Measurements from ENCODE around the gene RPL10A. TPM values are rescaled to one million over a fixed set of nuclear protein-coding genes. Genes with fewer than 3 reads are reported as not detected.

Gene RPL10A
- polyA plus RNA-seq, 1 donor (not counting 4 experiments of a cell fraction or from before 2014, with no cell fraction given): 2,462 TPM

DNA sequence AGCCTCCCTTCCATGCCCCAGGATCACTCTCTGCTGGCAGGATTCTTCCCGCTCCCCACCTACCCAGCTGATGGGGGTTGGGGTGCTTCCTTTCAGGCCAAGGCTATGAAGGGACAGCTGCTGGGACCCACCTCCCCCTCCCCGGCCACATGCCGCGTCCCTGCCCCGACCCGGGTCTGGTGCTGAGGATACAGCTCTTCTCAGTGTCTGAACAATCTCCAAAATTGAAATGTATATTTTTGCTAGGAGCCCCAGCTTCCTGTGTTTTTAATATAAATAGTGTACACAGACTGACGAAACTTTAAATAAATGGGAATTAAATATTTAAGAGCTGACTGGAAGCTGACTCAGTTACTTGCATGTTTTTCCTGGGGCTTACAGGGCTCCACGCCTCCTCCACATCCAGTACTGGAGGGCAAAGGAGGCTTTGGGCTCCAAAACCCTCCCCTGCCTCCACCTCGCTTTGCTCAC is 40.3 kb upstream of the RPL10A start:
- DNase-seq (ENCODE audit: low read depth, low spot score) (no peak), FAIRE-seq (no peak)
- Histone ChIP-seq H3K27me3 (ENCODE audit: control insufficient read depth, extremely low read depth, insufficient read depth, low read length) (no peaks in the 10 kb centered on the region), H3K36me3 (ENCODE audit: control insufficient read depth in 2 of 2, extremely low read depth in 1 of 2, insufficient read depth in 2 of 2, low read length in 2 of 2) (peaks cover 24 to 28% of the 10 kb centered on the region in 2 experiments), H3K9me3 (ENCODE audit: control insufficient read depth, low read depth, low read length) (peaks cover 15% of the 10 kb centered on the region), H3K79me2 (ENCODE audit: control insufficient read depth, insufficient read depth, low read length) (no peaks in the 10 kb centered on the region), H3K4me2 (ENCODE audit: control insufficient read depth, extremely low read depth, insufficient read depth, low read depth, low read length) (no peak overlapping the region), H3K4me1 (ENCODE audit: control insufficient read depth, extremely low read depth, insufficient read depth, low read length) (peaks cover 20% of the 10 kb centered on the region), H3K9ac (ENCODE audit: control insufficient read depth, extremely low read depth, insufficient read depth, low read length) (no peak overlapping the region), H3K9me1 (ENCODE audit: control insufficient read depth, extremely low read depth, insufficient read depth, low read length) (peaks cover 2% of the 10 kb centered on the region), H2AFZ (ENCODE audit: control insufficient read depth, low read length) (no peak overlapping the region), H4K20me1 (ENCODE audit: control insufficient read depth, extremely low read depth, insufficient read depth, low read length) (no peaks in the 10 kb centered on the region), H3K27ac (ENCODE audit: control insufficient read depth, insufficient read depth, low read length) (no peak overlapping the region), H3K4me3 (ENCODE audit: control insufficient read depth in 2 of 3, extremely low read depth in 1 of 3, insufficient read depth in 2 of 3, low read depth in 1 of 3, low read length in 3 of 3) (no peak overlapping the region)
- dilution Hi-C loops (cut with MboI; ENCODE audit: extremely low pct_ligation_motif_present, low sequenced_read_pairs): no loop called here
- TF ChIP-seq, protein P1, sequence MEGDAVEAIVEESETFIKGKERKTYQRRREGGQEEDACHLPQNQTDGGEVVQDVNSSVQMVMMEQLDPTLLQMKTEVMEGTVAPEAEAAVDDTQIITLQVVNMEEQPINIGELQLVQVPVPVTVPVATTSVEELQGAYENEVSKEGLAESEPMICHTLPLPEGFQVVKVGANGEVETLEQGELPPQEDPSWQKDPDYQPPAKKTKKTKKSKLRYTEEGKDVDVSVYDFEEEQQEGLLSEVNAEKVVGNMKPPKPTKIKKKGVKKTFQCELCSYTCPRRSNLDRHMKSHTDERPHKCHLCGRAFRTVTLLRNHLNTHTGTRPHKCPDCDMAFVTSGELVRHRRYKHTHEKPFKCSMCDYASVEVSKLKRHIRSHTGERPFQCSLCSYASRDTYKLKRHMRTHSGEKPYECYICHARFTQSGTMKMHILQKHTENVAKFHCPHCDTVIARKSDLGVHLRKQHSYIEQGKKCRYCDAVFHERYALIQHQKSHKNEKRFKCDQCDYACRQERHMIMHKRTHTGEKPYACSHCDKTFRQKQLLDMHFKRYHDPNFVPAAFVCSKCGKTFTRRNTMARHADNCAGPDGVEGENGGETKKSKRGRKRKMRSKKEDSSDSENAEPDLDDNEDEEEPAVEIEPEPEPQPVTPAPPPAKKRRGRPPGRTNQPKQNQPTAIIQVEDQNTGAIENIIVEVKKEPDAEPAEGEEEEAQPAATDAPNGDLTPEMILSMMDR (optimal IDR thresholded peaks at IDR 0.05 in 1 of 3, IDR thresholded peaks at IDR 0.05 in 1 of 3, conservative IDR thresholded peaks at IDR 0.05 in 1 of 3; ENCODE audit: extremely low read depth in 1 of 3, insufficient read depth in 2 of 3, low read length in 3 of 3): no peak
- TF ChIP-seq EZH2 (IDR thresholded peaks at IDR 0.05; ENCODE audit: low read length): no peak

DNA sequence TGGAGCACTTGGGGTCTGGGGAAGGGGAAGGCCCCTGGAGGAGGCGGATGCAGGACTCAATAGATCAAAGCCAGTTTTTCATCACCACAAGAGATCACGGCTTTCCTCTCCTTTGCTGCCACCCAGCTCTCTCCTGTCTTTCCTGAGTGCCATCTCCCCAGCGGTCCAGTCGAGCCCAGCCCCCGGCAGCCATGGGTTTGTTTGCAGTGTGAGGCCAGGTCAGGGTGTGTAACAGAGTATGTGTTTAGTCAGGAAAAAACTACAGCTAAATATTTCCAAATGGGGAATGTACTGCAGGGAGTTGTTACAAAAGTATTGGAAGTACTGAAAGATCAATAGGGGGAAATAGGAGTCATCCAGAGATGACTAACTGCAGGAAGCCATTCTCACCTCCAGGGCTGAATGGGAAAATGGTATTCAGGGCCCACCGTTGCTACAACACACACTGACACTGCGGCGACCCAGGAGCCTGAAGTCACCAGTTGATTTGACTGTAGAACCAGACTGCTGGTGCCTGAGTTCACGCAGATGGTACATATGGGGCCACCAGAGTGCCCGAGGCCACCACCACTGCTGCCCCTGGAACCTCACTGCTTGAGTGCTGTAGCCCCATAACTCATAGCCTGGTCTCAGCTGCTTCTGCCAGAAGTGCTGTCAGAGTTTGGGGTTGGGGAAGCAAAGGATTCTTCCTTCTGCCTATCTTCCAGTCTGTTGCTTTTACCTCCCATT is 39.6 kb upstream of the RPL10A start:
- peaks cover 20% of the 10 kb centered on the region for H3K4me1 ChIP-seq (ENCODE audit: control insufficient read depth, extremely low read depth, insufficient read depth, low read length)
- FAIRE-seq: no peak
- H3K27ac ChIP-seq (ENCODE audit: control insufficient read depth, insufficient read depth, low read length): no peak overlapping the region
- no peaks in the 10 kb centered on the region for H3K79me2 ChIP-seq (ENCODE audit: control insufficient read depth, insufficient read depth, low read length)
- dilution Hi-C loops (cut with MboI; ENCODE audit: extremely low pct_ligation_motif_present, low sequenced_read_pairs): no loop called here
- H3K4me3 ChIP-seq (ENCODE audit: control insufficient read depth in 2 of 3, extremely low read depth in 1 of 3, insufficient read depth in 2 of 3, low read depth in 1 of 3, low read length in 3 of 3): no peak overlapping the region
- H3K36me3 ChIP-seq (ENCODE audit: control insufficient read depth in 2 of 2, extremely low read depth in 1 of 2, insufficient read depth in 2 of 2, low read length in 2 of 2): peaks cover 24 to 26% of the 10 kb centered on the region in 2 experiments
- no peak for DNase-seq (ENCODE audit: low read depth, low spot score)
- no peaks in the 10 kb centered on the region for H3K27me3 ChIP-seq (ENCODE audit: control insufficient read depth, extremely low read depth, insufficient read depth, low read length)
- H3K9ac ChIP-seq (ENCODE audit: control insufficient read depth, extremely low read depth, insufficient read depth, low read length): no peak overlapping the region
- H2AFZ ChIP-seq (ENCODE audit: control insufficient read depth, low read length): no peak overlapping the region
- H3K9me1 ChIP-seq (ENCODE audit: control insufficient read depth, extremely low read depth, insufficient read depth, low read length): peaks cover 2% of the 10 kb centered on the region
- no peaks in the 10 kb centered on the region for H4K20me1 ChIP-seq (ENCODE audit: control insufficient read depth, extremely low read depth, insufficient read depth, low read length)
- H3K4me2 ChIP-seq (ENCODE audit: control insufficient read depth, extremely low read depth, insufficient read depth, low read depth, low read length): no peak overlapping the region
- H3K9me3 ChIP-seq (ENCODE audit: control insufficient read depth, low read depth, low read length): peaks cover 15% of the 10 kb centered on the region
- TF ChIP-seq, protein P1 (optimal IDR thresholded peaks at IDR 0.05 in 1 of 3, IDR thresholded peaks at IDR 0.05 in 1 of 3, conservative IDR thresholded peaks at IDR 0.05 in 1 of 3; ENCODE audit: extremely low read depth in 1 of 3, insufficient read depth in 2 of 3, low read length in 3 of 3): no peak
